Stimulated activated CD8-positive, alpha-beta memory T cell treated with anti-CD3 and anti-CD28 coated beads, Interleukin-2, amount 100 ng/mL, for 48 hours (primary cell): Measurements from ENCODE around the gene PPM1M.
"Not testable (repeated sequence)": the region's sequence is repeated elsewhere in the genome, so short reads cannot be mapped to it uniquely, and the experiment has no call there.

Experiments
- DNase-seq, 2 donors: peaks; one replicate each; pipeline ENCODE4 v3.0.0-alpha.2; 2020; ENCODE audit warnings: low read depth in 2 of 2

Gene PPM1M

DNA sequence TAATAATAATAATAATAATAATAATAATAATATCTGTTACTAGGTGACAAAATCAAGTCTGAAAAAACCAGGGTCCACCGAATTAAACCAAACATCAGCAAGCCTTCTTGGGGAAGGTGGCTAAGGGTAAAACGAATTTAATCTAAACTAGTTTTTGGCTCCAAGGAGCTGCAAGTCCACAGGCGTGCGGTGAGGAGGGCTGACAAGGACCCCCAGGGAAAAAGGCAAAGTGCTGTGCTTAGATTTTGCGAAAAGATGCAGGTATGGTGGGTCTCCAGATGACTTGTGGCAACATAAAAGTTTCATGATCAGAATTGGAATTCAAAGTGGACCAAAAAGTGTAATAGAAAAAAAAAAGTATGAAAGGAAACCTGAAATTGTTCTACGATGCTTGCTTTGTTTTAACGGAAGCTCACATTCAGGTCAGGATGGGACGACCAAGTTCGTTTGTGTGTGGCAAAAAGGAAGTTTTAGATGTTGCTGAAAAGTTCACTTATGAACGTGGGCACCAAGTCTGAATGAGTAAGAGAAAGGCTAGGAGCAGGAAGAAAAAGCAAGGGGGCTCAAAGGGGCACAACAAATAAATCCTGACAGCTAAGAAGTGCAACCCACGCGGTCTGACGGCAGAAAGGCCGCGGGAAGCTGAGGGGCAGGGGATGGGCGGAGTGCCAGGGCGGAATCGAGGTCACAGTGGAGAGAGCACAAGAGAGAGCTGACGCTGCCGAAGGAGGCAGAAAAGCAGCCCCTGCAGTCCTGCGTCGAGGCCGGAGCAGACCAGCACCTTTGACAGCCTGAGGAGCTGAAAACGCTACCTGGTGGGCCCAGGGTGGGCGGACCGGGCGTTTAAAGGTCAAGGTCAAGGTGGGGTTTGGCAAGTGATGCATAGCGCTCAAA lies 31.8 kb downstream of the PPM1M start:
- peak; percentile 68 to 76 for DNase-seq

DNA sequence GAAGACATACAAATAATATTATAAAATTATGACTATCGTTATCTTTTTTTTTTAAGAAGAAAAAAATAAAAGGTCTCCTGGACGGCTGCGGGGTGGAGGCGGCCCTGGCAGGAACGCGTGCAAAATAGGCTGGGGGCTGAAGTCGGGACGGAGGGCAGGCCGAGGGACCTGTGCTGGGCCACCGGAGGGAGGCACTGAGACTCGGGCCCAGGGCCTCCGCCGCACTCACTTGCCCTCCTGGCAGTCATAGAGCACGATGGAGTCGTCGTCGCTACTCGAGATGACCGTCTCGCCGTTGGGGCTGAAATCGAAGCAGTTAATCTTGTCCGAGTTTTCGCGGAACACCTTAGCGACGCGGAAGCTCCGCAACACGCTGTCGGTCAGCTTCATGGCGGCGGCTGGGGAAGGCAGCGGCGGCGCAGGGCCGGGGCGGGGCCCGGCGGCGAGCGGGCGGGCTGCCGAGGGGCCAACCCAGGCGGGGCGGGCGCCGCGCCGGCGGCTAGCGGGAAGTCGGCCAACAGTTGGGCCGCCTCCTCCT lies 32.5 kb downstream of the PPM1M start:
- peak; percentile 45 to 57 for DNase-seq

DNA sequence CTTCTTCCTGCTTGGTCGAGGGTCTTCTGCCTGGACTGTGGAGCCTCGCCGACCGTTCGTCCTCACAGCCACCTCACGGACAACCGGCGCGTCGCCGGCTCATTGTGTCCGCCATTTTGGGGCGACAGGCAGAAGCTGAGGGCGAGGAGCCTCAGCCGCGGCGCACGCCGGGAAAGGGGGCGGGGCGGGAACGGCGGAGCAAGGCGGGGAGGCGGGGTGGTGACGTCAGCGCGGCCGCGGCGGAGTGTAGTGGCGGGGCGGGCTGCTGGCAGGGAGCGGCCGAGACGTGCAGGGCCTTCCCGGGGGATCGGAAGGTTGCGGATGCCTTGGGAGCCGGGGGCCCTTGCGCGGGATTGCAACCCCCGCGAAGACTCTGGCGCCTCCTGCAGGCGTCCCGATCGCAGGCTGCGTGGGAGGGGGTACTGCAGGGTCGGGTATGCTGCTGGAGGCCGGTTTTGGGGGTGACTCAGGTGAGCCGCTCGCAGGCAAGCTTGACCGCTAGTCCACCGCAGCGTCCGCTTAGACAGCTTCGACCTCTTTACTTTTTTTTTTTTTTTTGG lies 33.0 kb downstream of the PPM1M start, which contains the start of gene WDR82:
TSS of gene WDR82 (minus strand) at position 140 of the 560 bp plus-strand sequence. CDS start 288 bp downstream, outside the sequence.
- peak; percentile 97 to 99 for DNase-seq

DNA sequence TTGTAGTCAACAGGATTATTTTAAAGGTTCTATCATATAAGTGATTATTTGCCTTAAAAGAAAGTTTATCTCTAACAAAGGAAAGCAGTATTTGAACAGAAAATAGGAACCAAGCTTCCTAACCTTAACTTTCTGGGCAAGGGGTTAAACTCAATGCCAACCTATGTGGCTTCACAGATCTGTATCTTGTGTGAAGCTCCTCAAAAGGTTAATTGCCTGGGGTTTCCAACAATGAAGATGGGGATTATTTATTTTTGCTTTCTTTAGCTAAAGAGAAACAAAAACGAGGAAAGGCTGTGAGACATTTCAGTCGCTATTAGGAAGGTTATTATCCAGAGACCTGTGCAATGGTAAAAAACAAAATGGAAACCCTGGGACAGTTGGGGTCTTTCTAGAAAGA lies 34.0 kb downstream of the PPM1M start:
- no peak for DNase-seq

DNA sequence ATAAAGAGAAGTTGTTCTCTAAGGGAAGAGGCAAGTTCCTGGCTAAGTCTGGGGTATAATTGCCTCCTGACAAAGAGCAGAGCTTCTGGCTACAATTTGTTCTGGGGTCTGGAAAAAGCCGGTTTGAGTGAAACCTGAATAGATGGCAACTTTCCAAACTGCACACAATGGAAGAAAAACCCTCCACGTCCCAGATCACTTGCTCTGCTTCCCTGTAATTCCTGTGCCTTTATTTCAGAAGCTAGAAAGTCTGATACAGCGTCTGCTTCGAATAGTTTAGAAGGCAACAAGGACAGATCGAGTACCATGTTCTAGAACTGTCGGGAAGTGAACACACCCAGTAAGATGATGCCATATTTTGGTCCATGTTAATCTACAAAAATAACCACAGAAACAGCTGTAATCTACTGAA lies 34.5 kb downstream of the PPM1M start:
- DNase-seq, result no peak

DNA sequence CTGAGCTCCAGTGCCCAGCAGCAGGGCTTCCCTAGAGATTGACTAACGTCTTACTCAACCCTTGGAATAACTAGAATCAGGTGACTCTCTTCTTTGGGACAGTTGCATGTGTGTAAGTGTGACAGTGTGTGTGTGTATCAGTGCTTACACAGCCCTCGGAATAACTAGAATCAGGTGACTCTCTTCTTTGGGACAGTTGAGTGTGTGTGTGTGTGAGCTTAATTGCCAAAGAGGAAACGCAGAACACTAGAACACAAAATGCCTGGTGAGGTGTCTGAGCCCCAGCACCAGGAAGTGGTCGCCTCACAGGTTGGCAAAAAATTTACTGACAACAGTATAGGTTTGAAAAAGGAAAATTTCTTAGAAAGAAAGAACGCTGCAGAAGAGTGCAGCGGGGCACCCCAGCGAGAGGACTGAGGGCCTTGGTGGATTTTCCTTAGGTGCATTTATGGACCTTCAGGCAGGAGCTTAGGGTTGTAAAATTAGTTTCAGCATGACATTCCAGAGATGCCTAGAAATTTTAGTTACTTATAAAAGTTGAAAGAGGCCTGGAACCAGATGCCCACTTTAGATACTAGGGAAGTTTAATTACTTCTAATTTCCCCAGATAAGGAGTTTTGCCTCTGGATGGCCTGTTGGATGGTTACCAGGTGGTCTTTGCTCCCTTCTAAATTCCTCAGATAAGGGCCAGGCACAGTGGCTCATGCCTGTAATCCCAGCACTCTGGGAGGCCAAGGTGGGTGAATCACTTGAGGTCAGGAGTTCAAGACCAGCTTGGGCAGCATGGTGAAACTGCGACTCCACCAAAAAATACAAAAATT lies 36.6 kb downstream of the PPM1M start:
- DNase-seq, result peak in 1 of 2 donors; percentile 9

DNA sequence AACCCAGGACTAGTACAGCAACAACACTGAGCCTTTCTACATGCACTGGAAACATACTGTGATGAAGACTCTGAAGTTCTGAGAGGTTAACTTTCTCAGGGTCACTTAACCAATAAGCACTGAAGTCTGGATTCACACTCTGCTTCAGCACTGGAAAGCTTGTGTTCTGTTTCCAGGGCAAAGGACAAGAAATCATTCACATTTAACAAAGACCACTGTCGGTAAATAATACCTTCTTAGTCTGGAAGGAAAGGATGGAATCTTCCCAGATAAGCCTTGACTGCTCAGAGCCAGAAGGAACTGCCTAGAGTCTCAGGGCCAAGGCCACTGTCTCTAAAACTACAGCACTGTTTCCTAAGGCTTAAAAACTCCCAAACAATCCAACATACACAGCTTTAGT lies 37.7 kb downstream of the PPM1M start:
- DNase-seq, result no peak

DNA sequence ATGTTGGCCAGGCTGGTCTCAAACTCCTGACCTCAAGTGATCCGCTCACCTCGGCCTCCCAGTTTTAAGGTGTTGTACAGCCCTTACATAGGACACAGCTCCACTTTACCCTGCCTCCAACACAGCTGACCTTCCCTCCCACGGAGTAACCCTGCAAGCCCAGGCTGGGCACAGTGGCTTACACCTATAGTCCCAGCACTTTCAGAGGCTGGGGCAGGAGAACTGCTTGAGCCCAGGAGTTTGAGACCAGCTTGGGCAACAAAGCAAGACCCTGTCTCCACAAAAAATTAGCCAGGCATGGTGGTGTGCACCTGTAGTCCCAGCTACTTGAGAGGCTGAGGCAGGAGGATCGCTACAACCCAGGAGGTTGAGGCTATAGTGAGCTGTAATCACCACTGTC lies 38.5 kb downstream of the PPM1M start:
- DNase-seq, result not testable (repeated sequence)

DNA sequence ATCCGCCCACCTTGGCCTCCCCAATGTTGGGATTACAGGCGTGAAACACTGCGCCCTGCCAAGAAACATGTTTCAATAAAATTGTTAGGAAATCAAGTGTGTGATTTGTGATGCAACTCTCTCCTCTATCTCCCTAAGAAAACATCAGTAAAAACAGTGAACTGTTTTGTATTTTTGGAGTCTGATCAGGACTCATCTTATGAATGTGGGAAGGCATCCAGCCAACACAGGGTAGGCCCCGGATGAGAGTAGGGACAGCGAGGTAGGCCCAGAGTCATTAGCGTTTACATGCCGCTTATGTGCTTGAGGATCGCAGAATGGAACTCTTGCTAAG lies 41.2 kb downstream of the PPM1M start:
- no peak for DNase-seq

DNA sequence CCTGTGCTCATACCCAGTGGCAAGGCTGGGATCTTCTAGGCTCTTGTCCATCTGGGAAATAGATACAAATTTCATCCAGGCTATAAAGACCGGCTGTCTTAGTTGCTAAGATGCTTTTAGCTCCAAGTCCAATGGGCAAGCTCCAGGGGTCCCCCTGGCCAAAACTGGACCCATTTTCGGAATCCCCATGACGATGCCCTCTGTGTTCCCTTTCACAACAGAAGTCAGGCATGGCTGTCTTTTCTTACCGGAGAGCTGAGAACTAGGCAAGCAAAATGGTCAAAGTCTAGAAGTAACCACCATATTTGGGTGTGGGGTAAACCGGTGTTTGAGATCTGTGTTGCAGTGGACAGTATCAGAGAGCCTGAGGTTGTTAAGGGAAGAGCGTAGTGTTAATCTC lies 43.1 kb downstream of the PPM1M start:
- DNase-seq, result no peak

DNA sequence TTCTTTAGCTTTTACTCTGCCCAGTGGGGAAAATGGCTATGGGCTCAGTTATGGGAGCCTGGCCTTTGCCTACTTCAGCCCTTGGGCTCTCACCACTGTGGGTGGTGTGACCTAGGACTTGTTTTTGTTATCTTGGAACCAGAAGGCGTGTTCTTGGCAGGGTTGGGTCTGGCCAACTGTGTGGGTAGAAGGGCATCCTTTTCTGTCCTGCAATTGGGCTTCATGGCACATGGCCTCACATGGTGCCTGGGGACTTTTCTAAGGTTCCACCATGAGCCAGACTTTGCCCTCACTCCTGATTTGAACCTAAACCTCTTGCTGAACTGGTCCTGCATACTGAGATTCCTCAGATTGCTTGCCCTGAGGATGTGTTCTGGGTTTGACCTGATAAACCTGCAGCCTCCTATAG lies 43.8 kb downstream of the PPM1M start:
- no peak for DNase-seq

DNA sequence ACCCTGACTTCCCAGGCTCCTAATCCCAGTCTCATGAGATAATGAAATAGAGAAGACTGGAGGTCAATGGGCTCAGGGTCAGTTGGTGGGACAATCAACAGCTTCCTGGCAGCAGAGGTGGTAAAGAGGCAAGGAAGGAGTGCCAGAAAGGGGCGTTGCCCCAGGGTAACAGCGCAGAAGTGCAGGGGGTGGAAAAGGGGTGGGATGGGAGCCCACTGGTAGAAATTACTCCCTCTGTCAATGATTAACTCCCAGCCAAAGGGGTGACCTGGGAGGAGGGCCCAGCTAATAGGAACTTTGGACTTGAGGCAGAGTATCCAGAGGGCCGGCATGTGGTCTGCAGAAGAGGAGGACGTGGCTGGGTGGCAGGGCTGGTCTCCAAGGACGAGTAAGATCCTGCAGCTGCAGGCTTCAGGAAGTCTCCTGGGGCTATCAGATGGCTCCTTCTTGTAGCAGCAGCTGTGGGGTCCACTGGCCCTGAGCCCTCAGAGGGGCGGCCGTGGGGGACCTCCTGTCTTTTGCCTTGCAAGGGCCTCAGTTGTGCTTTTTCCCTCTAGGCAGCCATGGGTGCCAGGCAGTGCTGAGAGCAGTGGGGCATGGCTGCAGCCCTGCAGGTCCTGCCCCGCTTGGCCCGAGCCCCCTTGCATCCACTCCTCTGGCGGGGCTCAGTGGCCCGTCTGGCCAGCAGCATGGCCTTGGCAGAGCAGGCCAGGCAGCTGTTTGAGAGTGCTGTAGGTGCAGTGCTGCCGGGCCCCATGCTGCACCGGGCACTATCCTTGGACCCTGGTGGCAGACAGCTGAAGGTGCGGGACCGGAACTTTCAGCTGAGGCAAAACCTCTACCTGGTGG lies 44.4 kb downstream of the PPM1M start:
- no peak for DNase-seq

DNA sequence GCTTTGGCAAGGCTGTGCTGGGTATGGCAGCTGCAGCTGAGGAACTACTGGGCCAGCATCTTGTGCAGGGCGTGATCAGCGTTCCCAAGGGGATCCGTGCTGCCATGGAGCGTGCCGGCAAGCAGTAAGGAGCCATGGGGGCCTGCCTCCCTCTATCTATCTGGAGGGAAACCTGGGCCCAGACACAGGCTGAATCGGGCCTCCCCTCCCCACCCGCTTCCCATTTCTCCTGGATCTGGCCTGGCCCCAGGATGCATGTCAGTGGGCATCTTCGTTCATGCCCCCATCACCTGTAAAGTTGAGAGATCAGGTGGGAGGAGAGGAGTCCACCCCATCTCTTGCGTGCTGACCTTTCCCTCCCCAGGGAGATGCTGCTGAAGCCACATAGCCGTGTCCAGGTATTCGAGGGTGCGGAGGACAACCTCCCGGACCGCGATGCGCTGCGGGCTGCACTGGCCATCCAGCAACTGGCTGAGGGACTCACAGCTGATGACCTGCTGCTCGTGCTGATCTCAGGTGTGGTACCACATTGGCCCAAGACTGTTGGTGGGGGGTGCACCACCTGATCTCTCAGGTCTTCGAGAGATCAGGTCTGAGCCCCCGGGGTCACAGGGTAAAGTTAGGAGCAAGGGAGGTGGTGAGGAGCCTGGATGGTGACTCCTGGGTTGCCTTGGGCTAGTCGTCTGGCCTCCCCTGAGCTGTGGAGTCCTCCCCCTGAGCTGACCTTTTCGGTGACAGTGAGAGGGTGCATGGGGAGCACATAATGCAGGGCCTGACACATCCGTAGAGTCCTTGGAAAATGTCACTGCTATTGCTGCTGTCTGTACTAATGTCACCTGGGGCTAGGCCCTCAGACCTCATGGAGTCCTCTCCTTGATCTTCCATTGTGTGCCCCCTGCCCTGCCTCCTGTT lies 45.3 kb downstream of the PPM1M start:
- no peak for DNase-seq

DNA sequence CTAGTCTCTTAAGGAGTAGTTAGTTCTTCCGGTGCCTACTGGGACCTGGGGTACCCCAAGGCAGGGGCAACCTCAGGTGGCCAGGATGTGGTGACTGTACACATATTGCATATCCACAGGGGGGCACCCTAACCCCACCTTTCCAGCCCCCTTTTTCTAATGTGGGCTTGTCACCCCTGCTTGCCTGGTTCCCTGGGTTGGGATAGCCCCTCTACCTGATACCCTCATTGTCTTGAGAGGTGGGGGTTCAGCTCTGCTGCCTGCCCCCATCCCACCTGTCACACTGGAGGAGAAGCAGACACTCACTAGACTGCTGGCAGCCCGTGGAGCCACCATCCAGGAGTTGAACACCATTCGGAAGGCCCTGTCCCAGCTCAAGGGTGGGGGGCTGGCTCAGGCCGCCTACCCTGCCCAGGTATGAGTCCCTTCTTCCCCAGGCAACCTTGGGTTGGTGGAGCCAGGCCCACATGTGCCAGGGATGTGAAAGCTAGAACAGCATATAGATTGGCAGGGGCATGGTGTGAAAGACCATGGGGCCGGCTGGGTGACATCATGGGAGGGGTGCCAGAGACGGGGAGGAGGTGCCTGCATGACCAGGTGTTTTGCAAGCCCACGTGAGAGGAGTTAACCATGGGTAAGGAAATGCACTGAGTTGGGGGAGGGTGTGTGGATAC lies 46.1 kb downstream of the PPM1M start:
- peak; percentile 13 to 28 for DNase-seq

DNA sequence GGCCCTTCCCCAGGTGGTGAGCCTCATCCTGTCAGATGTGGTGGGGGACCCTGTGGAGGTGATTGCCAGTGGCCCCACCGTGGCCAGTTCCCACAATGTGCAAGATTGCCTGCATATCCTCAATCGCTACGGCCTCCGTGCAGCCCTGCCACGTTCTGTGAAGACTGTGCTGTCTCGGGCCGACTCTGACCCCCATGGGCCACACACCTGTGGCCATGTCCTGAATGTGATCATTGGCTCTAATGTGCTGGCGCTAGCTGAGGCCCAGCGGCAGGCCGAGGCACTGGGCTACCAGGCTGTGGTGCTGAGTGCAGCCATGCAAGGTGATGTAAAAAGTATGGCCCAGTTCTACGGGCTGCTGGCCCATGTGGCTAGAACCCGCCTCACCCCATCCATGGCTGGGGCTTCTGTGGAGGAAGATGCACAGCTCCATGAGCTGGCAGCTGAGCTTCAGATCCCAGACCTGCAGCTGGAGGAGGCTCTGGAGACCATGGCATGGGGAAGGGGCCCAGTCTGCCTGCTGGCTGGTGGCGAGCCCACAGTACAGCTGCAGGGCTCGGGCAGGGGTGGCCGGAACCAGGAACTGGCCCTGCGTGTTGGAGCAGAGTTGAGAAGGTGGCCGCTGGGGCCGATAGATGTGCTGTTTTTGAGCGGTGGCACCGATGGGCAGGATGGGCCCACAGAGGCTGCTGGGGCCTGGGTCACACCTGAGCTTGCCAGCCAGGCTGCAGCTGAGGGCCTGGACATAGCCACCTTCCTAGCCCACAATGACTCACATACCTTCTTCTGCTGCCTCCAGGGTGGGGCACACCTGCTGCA lies 46.9 kb downstream of the PPM1M start:
- DNase-seq, result no peak

DNA sequence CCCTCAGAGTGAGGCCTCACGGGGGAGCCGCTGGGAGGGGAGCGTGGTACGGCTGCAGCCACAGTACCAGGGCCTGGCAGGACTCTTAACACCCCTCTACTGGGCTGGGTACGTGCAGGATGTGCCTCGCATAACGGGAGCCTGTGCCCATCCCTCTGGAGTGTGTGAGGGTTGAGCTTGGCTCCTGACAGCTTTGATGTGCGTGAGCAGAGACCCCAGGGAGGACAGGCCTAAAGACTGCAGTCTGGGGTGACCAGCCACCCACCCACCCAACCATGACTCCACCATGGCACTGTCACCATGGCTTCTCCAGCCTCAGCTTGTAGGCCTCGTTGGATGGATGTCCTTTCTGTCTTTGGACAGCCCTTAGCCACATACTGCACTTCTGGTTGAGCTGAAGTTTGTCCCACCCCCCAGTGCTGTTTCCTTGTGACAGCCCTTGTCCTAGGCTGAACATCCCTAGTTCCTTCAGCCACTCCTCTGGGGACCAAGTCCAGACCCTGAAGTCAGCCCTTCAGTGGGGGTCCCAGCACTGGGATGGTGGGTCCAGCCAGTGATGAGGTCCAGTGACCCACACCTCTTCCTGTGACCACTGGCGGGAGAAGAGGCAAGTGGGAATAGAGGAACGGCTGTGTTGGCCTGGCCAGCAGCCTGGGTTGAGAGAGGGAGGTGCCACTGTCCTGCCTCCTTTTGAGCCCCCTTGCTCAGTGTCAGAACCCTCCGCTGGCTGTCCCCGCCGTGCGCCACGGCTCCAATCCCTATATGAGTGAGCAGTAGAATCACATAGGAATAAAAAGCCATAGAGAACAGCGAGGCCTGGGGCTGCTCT lies 48.1 kb downstream of the PPM1M start:
- no peak for DNase-seq

DNA sequence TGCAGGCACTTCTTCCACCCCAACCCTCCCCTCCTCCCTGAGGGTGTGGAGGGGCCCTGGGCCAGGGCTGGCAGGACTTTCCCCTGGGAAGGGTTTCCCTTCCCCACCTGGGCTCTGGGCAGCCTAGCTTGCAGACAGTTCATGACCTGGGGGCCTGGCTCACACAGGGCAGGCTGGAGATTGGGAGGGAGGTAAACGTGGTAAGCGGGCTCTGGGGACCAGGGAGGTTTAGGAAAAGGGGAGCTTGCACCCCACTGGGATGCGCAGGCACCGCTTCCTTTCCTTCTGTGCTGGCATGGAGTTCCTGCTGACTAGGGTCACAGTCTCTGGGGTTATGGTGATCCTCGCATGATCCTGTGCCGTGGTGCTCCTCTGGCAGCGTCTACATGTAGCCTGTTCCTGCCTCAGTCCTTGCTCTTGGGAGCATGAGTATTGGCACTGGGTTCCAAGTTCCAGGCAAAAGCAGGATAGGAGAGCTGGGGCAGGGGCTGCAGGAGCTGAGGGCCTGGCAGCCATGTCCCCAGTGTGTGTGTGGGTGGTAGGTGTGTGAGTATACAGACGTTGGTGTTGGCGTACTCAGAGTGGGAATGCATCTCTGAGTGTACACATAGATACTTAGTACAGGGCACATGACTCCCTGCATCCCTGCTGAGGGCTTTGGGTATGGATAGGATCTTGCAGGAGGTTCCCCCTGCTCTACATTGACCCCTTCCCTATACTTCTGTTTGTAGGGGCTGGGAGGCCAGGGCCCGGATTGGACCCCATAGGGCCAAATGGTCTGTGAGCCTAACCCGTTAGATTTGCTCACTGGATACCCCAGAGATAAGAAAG lies 49.0 kb downstream of the PPM1M start:
- no peak for DNase-seq
